Fibroblast of the conjunctiva (primary cell): ENCODE data around the gene RAI1.
"Not testable (repeated sequence)": the region's sequence is repeated elsewhere in the genome, so short reads cannot be mapped to it uniquely, and the experiment has no call there.

Experiments used
- DNase-seq: peaks from one replicate; pipeline ENCODE4 v3.0.0-alpha.2; 2010; ENCODE audit warnings: low read depth

RAI1 gene, protein sequence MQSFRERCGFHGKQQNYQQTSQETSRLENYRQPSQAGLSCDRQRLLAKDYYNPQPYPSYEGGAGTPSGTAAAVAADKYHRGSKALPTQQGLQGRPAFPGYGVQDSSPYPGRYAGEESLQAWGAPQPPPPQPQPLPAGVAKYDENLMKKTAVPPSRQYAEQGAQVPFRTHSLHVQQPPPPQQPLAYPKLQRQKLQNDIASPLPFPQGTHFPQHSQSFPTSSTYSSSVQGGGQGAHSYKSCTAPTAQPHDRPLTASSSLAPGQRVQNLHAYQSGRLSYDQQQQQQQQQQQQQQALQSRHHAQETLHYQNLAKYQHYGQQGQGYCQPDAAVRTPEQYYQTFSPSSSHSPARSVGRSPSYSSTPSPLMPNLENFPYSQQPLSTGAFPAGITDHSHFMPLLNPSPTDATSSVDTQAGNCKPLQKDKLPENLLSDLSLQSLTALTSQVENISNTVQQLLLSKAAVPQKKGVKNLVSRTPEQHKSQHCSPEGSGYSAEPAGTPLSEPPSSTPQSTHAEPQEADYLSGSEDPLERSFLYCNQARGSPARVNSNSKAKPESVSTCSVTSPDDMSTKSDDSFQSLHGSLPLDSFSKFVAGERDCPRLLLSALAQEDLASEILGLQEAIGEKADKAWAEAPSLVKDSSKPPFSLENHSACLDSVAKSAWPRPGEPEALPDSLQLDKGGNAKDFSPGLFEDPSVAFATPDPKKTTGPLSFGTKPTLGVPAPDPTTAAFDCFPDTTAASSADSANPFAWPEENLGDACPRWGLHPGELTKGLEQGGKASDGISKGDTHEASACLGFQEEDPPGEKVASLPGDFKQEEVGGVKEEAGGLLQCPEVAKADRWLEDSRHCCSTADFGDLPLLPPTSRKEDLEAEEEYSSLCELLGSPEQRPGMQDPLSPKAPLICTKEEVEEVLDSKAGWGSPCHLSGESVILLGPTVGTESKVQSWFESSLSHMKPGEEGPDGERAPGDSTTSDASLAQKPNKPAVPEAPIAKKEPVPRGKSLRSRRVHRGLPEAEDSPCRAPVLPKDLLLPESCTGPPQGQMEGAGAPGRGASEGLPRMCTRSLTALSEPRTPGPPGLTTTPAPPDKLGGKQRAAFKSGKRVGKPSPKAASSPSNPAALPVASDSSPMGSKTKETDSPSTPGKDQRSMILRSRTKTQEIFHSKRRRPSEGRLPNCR (N-terminal part only)

DNA sequence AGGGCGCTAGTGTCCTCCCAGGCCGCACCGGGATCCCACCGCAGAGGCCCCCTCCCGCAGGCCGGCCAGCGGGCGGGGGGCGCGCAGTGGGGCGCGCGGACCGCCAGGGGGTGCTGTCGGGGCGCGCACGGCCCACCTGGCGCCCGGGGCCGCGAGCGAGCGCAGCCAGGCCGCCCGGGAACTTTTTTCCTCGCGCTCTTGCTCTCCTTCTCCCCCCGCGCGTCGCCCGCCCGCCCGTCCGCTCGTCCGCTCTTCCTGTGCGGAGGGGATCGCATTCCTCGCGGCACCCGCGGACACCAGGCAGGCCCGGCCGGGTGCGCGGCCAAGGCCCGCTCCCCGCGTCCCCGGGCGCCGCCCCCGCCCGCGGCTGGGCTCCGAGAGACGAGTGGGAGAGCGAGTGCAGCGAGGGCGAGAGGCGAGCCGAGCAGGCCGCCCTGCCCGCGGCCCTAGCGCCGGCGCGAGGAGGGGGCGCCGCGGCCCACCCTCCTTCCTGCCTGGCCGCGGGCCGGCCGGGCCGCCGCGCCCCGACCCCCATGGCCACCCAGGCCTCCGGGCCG lies at the start of gene RAI1:
TSS of gene RAI1 (plus strand) at position 272 of the 557 bp plus-strand sequence. CDS start 111,491 bp downstream, outside the sequence.
- DNase-seq = peak; percentile 51

DNA sequence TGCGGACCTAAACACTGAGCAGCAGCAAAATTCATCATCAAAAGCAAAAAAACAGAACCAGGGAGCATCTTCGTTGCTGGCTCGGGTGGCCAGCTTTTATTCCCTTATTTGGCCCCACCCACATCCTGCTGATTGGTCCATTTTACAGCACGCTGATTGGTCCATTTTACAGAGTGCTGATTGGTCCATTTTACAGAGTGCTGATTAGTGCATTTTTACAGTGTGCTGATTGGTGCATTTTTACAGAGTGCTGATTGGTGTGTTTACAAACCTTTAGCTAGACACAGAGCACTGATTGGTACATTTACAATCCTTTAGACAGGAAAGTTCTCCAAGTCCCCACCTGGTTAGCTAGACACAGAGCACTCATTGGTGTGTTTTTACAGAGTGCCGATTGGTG lies 48.6 kb upstream of the RAI1 start:
- DNase-seq = not testable (repeated sequence)

DNA sequence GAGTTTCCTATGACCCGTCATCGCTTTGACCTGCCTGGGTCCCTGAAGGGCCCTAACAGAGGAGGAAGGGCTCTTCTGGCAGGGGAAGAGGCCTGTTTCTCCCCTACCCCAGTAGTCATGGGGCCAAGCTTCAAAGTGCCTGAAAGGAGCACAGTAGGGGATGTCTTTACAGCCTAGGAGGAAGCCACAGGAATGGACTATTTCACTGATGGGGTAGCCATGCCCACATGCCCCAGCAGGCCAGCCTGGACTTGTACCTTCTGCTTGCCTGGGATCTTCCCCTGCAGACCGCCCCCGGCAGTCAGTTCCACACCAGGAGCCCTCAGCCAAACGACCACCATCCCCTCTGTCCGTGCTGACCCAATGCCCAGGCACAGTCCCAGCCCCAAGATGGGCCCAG lies 47.9 kb upstream of the RAI1 start:
- no peak for DNase-seq

DNA sequence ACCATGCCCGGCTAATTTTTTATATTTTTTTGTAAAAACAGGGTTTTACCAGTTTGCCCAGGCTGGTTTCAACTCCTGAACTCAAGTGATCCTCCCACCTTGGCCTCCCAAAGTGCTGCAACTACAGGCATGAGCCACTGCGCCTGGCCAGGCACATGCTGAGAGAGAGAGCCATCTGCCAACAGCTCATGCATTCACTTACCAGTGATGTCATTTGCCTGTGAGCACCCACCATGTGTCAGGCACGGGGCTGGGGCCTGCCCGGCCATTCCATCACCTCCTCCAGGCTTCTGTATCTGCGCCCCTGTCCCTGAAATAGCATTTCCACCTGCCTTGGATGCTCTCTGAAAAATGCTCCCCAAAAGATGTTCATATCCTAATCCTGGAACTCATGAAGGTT lies 46.1 kb upstream of the RAI1 start:
- DNase-seq = no peak

DNA sequence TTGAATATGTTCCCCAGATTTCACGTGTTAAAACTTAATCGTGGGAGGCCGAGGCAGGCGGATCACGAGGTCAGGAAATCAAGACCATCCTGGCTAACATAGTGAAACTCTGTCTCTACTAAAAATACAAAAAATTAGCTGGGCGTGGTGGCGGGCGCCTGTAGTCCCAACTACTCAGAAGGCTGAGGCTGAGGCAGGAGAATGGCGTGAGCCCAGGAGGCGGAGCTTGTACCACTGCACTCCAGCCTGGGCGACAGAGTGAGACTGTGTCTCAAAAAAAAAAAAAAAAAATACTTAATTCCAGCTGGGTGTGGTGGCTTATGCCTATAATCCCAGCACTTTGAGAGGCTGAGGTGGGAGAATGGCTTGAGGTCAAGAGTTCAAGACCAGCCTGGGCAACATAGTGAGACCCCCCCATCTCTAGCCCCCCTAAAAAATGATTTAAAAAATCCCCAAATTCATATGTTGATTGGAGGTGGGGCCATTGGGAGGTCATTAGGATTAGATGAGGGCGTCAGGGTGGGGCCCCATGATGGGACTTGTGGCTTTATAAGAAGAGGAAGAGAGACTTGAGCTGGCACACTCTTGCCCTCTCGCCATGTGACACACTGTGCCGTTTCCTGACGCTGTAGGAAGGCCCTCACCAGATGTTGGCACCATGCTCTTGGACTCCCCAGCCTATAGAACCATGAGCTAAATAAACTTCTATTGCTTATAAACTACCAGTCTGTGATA lies 45.6 kb upstream of the RAI1 start:
- DNase-seq = not testable (repeated sequence)

DNA sequence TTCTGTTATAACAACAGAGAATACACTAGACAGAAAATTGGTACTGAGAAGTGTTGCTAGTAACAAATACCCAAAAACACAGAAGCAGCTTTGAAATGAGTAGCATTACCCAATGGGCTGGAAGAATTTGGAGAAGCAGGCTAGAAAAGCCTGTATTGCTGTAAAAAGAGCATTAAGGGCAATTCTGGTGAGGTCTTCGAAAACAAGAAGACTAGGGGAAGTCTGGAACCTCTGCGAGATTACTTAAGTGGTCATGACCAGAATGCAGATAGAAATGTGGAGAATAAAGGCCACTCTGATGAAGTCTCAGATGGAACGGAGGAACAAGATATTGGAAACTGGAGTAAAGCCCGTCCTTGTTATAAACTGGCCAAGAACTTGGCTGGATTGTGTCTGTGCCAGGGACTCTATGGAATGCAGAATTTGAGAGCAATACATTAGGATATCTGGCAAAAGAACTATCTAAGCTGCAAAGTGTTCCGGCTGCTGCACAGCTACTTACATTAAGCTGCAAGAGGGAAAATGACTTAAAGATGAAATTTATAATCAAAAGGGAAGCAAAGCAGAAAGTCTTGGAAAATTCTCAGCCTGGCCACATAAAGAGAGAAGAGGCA lies 44.9 kb upstream of the RAI1 start:
- no peak for DNase-seq

DNA sequence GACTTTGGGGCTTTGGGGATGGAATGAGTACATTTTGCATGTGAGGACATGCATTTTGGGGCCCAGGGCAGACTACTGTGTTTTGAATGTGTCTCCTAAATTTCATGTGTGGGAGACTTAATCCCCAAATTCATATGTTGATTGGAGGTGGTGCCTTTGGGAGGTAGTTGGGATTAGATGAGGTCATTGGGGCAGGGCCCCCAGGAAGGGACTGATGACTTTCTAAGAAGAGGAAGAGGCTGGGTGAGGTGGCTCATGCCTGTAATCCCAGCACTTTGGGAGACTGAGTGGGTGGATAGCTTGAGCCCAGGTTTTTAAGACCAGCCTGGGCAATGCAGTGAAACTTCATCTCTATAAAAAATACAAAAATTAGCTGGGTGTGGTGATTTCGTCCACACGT lies 42.8 kb upstream of the RAI1 start:
- DNase-seq = no peak

DNA sequence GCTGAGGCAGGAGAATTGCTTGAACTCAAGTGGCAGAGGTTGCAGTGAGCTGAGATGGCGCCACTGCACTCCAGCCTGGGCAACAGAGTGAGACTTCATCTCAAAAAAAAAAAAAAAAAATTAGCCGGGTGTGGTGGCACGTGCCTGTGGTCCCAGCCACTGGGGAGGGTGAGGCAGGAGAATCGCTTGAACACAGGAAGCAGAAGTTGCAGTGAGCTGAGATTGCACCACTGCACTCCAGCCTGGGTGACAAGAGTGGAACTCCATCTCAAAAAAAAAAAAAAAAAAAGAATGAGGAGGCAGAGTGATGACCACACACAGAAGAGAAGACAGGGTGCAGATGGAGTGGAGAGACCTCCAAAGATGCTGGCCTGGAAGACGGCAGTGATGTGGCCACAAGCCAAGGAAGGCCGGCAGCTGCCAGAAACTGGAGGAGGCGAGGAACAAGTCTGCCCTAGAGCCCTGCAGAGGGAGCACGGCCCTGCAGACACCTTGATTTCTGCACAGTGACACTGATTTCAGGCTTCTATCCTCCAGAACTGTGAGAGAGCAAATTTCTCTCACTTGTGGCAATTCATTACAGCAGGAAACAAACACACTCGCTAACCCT lies 41.5 kb upstream of the RAI1 start:
- DNase-seq = not testable (repeated sequence)

DNA sequence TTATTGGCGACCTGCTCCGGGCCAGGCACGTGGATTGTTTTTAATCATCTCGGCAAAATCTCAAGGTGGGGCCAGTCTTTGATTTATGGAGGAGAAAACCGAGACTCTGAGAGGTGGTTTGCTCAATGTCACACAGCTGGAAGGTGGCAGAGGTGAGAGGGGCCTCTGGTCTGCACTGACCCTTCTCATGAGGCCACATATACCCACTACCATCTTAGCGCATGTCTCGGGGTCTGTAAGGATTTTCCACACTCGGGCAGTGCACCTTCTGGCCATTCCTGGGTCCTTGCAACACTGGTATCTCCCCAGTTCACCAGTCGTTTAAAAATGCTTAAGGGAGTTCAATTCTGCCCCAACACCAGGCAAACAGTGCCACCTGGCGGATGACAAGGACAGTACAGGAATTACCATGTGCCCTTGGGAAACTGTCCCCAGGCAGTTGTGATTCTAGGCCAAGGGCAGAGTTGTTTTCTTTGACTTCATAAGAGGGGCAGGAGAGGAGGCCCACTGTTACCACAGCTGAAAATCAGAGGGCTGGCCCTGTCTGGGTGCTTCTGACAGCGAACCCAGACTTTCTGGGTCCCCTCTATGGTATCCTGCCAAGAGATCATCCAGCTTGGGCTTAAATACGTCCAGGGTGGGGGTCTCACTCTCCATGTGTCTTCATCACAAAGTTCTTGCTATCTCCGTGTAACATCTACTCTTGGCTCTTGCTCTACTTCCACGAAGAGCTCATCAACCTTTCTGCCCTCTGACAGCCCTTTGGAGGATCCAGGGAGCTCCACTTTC lies 39.4 kb upstream of the RAI1 start:
- DNase-seq = peak; percentile 65

DNA sequence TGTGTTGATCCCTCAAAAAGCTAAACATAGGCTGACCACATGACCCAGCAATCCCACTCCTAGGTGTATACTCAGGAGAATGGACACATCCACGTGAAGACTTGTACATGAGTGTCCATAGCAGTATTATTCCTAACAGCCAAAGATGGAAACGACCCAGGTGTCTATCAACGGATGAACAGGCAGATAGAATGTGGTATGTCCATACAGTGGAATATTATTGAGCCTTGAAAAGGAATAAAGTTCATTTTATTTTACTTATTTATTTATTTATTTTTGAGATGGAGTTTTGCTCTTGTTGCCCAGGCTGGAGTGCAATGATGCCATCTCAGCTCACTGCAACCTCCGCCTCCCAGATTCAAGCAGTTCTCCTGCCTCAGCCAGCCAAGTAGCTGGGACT lies 36.1 kb upstream of the RAI1 start:
- DNase-seq = not testable (repeated sequence)

DNA sequence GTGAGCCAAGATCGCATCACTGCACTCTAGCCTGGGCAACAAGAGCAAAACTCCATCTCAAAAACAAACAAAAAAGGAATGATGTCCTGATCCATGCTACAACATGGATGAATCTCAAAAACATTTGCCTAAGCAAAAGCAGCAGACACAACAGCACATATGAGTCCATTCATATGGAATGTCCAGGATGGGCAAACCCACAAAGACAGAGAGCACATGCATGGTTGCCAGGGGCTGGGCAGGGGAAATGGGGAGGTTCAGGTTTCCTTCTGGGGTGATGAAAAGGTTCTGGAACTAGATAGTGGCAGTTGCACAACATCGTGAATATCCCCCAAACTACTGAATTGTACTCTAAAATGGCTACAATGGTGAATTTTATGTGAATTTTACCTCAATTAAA lies 35.3 kb upstream of the RAI1 start:
- DNase-seq = no peak

DNA sequence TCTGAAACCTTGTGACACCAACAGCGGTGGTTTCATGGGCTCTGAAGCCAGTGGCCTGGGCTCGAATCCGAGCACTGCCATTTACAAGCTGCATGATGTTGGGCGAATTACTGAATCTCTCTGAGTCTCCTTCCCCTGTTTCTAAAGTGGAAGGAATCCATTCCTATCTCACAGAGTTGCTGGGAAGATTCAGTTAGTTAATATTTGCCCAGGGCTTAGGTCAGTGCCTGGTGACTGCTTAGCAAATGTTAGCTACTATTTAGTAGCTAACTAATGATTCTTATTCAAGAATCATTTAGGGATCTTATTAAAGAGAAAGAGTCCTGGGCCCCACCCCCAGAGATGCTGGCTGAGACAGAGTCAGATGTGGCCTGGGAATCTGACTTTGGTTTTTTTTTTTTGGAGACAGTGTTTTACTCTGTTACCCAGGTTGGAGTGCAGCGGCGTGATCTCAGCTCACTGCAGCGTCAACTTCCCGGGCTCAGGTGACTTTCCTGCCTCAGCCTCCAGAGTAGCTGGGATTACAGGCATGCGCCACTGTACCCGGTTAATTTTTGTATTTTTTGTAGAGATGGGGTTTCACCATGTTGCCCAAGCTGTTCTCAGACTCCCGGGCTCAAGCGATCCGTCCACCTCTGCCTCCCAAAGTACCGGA lies 33.6 kb upstream of the RAI1 start:
- no peak for DNase-seq

DNA sequence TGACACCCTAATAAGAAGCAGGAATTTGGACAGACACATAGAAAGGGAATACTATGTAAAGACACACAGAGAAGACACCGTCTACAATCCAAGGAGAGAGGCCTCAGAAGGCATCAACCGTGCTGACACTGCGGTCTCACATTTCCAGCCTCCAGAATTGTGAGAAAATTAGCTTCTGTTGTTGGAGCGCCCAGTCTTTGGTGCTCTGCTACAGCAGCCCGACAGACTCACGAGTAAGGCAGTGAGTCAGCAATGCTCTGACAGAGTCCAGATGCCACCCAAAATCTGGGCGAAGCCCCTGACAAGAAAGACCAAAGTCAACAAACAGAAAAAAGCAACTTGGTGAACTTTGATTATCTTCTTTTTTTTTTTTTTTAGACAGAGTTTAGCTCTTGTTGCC lies 32.5 kb upstream of the RAI1 start:
- DNase-seq = no peak

DNA sequence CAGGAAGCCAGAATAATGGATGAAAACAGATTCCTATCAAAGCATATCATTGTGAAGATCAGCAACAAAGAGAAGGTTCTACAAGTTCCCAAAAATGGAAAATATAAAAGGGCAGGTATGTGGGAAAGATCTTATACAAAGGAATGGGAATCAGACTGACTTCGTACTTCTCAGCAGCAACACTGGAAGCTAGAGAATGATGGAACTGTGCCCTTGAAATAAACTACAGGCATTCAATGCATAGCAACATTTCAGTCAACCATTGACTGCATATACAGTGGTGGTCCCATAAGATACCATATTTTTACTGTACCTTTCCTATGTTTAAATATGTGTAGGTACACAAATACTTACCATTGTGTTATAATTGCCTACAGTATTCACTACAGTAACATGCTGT lies 30.3 kb upstream of the RAI1 start:
- no peak for DNase-seq

DNA sequence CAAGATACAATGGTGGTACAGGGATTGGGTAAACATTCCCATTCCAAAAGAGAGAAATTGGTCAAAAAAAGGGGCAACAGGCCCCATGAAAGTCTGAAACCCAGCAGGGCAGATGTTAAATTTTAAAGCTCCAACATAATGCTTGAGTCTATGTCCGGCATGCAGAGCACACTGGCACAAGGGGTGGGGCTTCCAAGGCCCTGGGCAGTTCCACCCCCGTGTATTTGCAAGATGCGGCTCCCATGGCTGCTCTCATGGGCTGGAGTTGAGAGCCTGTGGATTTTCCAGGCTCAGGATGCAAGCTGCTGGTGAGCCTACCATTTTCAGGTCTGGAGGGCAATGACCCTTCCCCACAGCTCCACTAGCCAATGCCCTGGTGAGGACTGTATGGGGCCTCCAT lies 27.9 kb upstream of the RAI1 start:
- no peak for DNase-seq

DNA sequence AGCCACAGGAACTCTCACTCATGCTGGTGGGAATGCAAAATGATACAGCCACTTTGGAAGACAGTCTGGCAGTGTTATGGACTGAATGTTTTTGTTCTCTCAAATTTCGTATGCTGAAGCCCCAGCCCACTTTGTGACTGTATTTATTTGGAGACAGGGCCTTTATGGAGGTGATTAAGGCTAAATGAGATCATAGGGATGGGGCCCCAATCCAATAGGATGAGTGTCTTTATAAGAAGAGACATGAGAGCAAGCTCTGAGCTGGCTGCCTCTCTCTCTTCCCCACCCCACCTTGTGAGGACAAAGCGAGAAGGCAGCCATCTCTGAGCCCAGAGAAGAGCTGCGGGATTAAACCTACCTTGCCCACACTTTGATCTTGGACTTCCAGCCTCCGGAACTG lies 21.9 kb upstream of the RAI1 start:
- no peak for DNase-seq

DNA sequence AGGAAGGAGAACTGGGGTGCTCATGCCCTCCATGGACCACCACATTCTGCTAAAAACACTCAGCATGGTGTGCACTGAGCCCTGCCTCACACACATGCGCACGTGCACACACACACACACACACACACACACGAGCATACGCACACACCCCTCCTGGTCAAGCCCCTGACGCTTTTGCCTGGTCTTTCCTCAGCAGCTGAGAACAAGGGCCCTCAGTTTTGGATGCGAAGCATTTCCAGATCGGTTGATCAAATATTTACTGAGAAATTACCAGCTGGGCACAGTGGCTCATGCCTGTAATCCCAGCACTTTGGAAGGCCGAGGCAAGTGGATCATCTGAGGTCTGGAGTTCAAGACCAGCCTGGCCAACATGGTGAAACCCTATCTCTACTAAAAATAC lies 20.1 kb upstream of the RAI1 start:
- DNase-seq = no peak

DNA sequence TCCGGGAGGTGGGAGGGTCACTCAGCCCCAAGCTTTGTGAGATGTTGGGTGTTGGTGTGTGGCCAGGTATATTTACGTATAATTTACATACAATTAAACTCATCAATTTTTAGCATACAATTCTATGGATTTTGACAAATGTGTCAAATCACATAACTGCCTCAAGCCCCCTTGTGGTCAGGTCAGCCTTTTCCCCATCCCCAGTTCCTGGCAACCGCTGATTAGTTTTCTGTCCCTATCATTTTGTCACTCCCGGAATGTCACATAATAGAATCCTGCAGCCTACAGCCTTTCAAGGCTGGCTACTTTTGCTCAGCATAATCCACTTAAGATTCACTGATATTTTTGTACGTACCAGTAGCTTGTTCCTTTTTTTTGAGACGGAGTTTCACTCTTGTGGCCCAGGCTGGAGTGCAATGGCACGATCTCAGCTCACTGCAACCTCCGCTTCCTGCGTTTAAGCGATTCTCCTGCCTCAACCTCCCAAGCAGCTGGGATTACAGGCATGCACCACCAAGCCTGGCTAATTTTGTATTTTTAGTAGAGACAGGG lies 19.3 kb upstream of the RAI1 start:
- DNase-seq = no peak
